ENCODE measurements around the gene TRIOBP. TPM values are rescaled to one million over a fixed set of nuclear protein-coding genes. Genes with fewer than 3 reads are reported as not detected.
A peak's percentile ranks its signal among the peaks of the same experiment; 100 is the strongest.

Gene TRIOBP
- total RNA-seq, 1 donor from 2014 or later: 68.9 TPM

- no peak for TF ChIP-seq CTCF (IDR thresholded peaks at IDR 0.05; ENCODE audit: insufficient read depth, low read length, poor library complexity, severe bottlenecking)
- Histone ChIP-seq H3K4me3 (ENCODE audit: low read depth, low read length) (peak overlapping the region; percentile 96), H3K27me3 (ENCODE audit: control insufficient read depth, insufficient read depth, low read length) (no peaks in the 10 kb centered on the region), H3K36me3 (ENCODE audit: control insufficient read depth, insufficient read depth, low read length) (peaks cover 2% of the 10 kb centered on the region)
- DNase-seq (ENCODE audit: low read depth): no peak
Measured at GRCh38 chr22:37747080-37747714, 50.3 kb downstream of the TRIOBP start.

- Histone ChIP-seq H3K27me3 (ENCODE audit: control insufficient read depth, insufficient read depth, low read length) (no peaks in the 10 kb centered on the region), H3K4me3 (ENCODE audit: low read depth, low read length) (peak overlapping the region; percentile 96), H3K36me3 (ENCODE audit: control insufficient read depth, insufficient read depth, low read length) (peaks cover 2% of the 10 kb centered on the region)
- no peak for DNase-seq (ENCODE audit: low read depth)
- TF ChIP-seq CTCF (IDR thresholded peaks at IDR 0.05; ENCODE audit: insufficient read depth, low read length, poor library complexity, severe bottlenecking): no peak
Measured at GRCh38 chr22:37747715-37748100, 50.9 kb downstream of the TRIOBP start.

DNA sequence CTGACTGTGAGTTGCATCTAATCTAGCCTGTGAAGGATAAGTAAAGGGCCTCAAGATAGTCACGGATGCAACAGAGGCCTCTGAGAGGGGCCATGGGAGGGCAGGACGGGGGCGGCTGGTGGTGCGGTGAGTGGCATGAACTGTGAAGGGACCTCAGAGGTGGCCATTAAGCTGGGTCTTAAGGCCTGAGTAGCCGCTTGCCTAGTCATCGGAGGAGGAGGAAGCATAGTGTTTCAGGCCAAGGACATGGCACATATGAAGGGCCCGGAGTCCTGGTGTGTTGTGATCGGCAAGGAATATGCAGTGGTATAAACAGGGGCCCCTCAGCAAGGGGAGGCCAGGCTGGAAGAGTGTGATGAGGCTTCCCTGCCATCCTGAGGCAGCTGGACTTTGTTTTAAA lies 51.8 kb downstream of the TRIOBP start:
- H3K4me3 ChIP-seq (ENCODE audit: low read depth, low read length): no peak overlapping the region
- H3K27me3 ChIP-seq (ENCODE audit: control insufficient read depth, insufficient read depth, low read length): no peaks in the 10 kb centered on the region
- H3K36me3 ChIP-seq (ENCODE audit: control insufficient read depth, insufficient read depth, low read length): peaks cover 2% of the 10 kb centered on the region
- TF ChIP-seq CTCF (IDR thresholded peaks at IDR 0.05; ENCODE audit: insufficient read depth, low read length, poor library complexity, severe bottlenecking): no peak
- DNase-seq (ENCODE audit: low read depth): no peak

GRCh38 chr22:37749226-37749625 lies 52.4 kb downstream of the TRIOBP start:
- no peak for TF ChIP-seq CTCF (IDR thresholded peaks at IDR 0.05; ENCODE audit: insufficient read depth, low read length, poor library complexity, severe bottlenecking)
- DNase-seq (ENCODE audit: low read depth): no peak
- Histone ChIP-seq H3K36me3 (ENCODE audit: control insufficient read depth, insufficient read depth, low read length) (peaks cover 2% of the 10 kb centered on the region), H3K4me3 (ENCODE audit: low read depth, low read length) (no peak overlapping the region), H3K27me3 (ENCODE audit: control insufficient read depth, insufficient read depth, low read length) (no peaks in the 10 kb centered on the region)

- DNase-seq (ENCODE audit: low read depth): no peak
Measured at GRCh38 chr22:37749831-37750595, 53.2 kb downstream of the TRIOBP start.

More at GRCh38 chr22:37749831-37750595, 53.2 kb downstream of the TRIOBP start:
- H3K4me3 ChIP-seq (ENCODE audit: low read depth, low read length): no peak overlapping the region
- no peaks in the 10 kb centered on the region for H3K27me3 ChIP-seq (ENCODE audit: control insufficient read depth, insufficient read depth, low read length)
- TF ChIP-seq CTCF (IDR thresholded peaks at IDR 0.05; ENCODE audit: insufficient read depth, low read length, poor library complexity, severe bottlenecking): no peak
- peaks cover 2% of the 10 kb centered on the region for H3K36me3 ChIP-seq (ENCODE audit: control insufficient read depth, insufficient read depth, low read length)

All from kidney epithelial cell (primary cell).